Measurements from ENCODE around the gene CNTROB.

CNTROB gene

GRCh38 chr17:7910281-7910680, 21.7 kb upstream of the CNTROB start:
- DNase-seq (ENCODE audit: low read depth), result no peak

- no peak for DNase-seq (ENCODE audit: low read depth)
These were observed 21.3 kb upstream of the CNTROB start for GRCh38 chr17:7910711-7911110.

GRCh38 chr17:7911116-7911515, 20.9 kb upstream of the CNTROB start:
- DNase-seq (ENCODE audit: low read depth), result no peak

- no peak for DNase-seq (ENCODE audit: low read depth)
These were observed 19.0 kb upstream of the CNTROB start for GRCh38 chr17:7912927-7913524.

- peak; percentile 64 for DNase-seq (ENCODE audit: low read depth)
These were observed 16.8 kb upstream of the CNTROB start for GRCh38 chr17:7915179-7915610.

GRCh38 chr17:7915611-7916384, 16.2 kb upstream of the CNTROB start, which contains the start of gene RNF227:
Gene RNF227, minus strand, starts transcription at chr17:7916289. Its CDS starts 94 bp downstream, at chr17:7916195.
- peak; percentile 90 for DNase-seq (ENCODE audit: low read depth)

GRCh38 chr17:7916385-7916682, 15.7 kb upstream of the CNTROB start:
- no peak for DNase-seq (ENCODE audit: low read depth)

- DNase-seq (ENCODE audit: low read depth), result peak; percentile 64
These were observed 15.2 kb upstream of the CNTROB start for GRCh38 chr17:7916808-7917207.

- DNase-seq (ENCODE audit: low read depth), result no peak
These were observed 9.6 kb upstream of the CNTROB start for GRCh38 chr17:7922269-7922844.

- no peak for DNase-seq (ENCODE audit: low read depth)
These were observed 9.0 kb upstream of the CNTROB start for GRCh38 chr17:7922845-7923628.

GRCh38 chr17:7927596-7927995, 4.4 kb upstream of the CNTROB start:
- no peak for DNase-seq (ENCODE audit: low read depth)

- no peak for DNase-seq (ENCODE audit: low read depth)
These were observed 2.6 kb upstream of the CNTROB start, which contains the start of gene KCNAB3 for GRCh38 chr17:7929158-7930023. Gene KCNAB3, minus strand, starts transcription at chr17:7929856. Its CDS starts 421 bp downstream, at chr17:7929435.

- DNase-seq (ENCODE audit: low read depth), result no peak
These were observed 970 bp upstream of the CNTROB start for GRCh38 chr17:7930841-7931631.

- no peak for DNase-seq (ENCODE audit: low read depth)
These were observed 481 bp downstream of the CNTROB start for GRCh38 chr17:7932483-7932891.

- DNase-seq (ENCODE audit: low read depth), result no peak
These were observed 943 bp downstream of the CNTROB start for GRCh38 chr17:7932949-7933348.

GRCh38 chr17:7935859-7936258, 3.9 kb downstream of the CNTROB start:
- no peak for DNase-seq (ENCODE audit: low read depth)

- DNase-seq (ENCODE audit: low read depth), result no peak
These were observed 8.0 kb downstream of the CNTROB start for GRCh38 chr17:7940034-7940433.

- no peak for DNase-seq (ENCODE audit: low read depth)
These were observed 8.7 kb downstream of the CNTROB start for GRCh38 chr17:7940743-7941142.

GRCh38 chr17:7943291-7943690, 11.3 kb downstream of the CNTROB start:
- no peak for DNase-seq (ENCODE audit: low read depth)

- no peak for DNase-seq (ENCODE audit: low read depth)
These were observed 12.3 kb downstream of the CNTROB start for GRCh38 chr17:7944326-7944725.

GRCh38 chr17:7945651-7946050, 13.6 kb downstream of the CNTROB start:
- DNase-seq (ENCODE audit: low read depth), result no peak

Data from HS-5 (cell line).